Kidney (tissue), 14 donors: ENCODE results near the gene MS4A13. TPM values are rescaled to one million over a fixed set of nuclear protein-coding genes. Genes with fewer than 3 reads are reported as not detected.

ENCODE experiments used
- DNase-seq, 5 donors: peaks; one replicate each; pipeline ENCODE4 v3.0.0-alpha.2; 2013 to 2020
- FAIRE-seq: peaks from 2 replicates; lab custom pipeline; 2012; peaks lifted over from hg19 to GRCh38; lab: Jason Lieb, UNC
- H3K27ac ChIP-seq, 2 donors: one replicate each; pipeline ENCODE4 v1.7.0; 2013; ENCODE audit warnings: low read depth in 2 of 2, low read length in 2 of 2, inconsistent platforms in 1 of 2
- H3K27me3 ChIP-seq: one replicate; pipeline ENCODE4 v1.7.1; 2013; ENCODE audit warnings: low read length, inconsistent platforms; ENCODE audit not compliant: control insufficient read depth, insufficient read depth
- H3K36me3 ChIP-seq, 3 donors: one replicate each; pipeline versions ENCODE4 v1.7.0 to v1.7.1; 2013; ENCODE audit warnings: low read length in 3 of 3, control low read depth in 1 of 3, inconsistent platforms in 1 of 3; ENCODE audit not compliant: insufficient read depth in 3 of 3, control insufficient read depth in 2 of 3
- H3K4me1 ChIP-seq, 3 donors: one replicate each; pipeline versions ENCODE4 v1.7.0 to v1.7.1; 2013; ENCODE audit warnings: low read length in 3 of 3, inconsistent platforms in 1 of 3, low read depth in 1 of 3; ENCODE audit not compliant: control insufficient read depth in 2 of 3, insufficient read depth in 2 of 3
- H3K4me3 ChIP-seq, 3 donors: one replicate each; pipeline versions ENCODE4 v1.7.0 to v1.8.1; 2013; ENCODE audit warnings: low read length in 3 of 3, control low read depth in 1 of 3, inconsistent platforms in 1 of 3
- H3K9ac ChIP-seq, 3 donors: one replicate each; pipeline versions ENCODE4 v1.7.0 to v1.7.1; 2013; ENCODE audit warnings: low read length in 3 of 3, control low read depth in 1 of 3, inconsistent platforms in 1 of 3
- H3K9me3 ChIP-seq, 3 donors: one replicate each; pipeline versions ENCODE4 v1.7.0 to v1.7.1; 2013; ENCODE audit warnings: low read length in 3 of 3, control low read depth in 1 of 3, inconsistent platforms in 1 of 3; ENCODE audit not compliant: control insufficient read depth in 2 of 3, insufficient read depth in 1 of 3
- intact Hi-C: fragments of 100-400 bp; cut with DNase I; formaldehyde crosslinking; loops from one replicate; pipeline ENCODE4 v1.11.1; 2022
- polyA plus RNA-seq: library from polyadenylated mRNA; stranded (reverse); fragments of 350-450 nt; fragmentation: Illumina TruSeq; extraction: RNeasy Lipid Tissue Mini Kit (QIAGEN cat#74804); gene quantifications from one replicate; pipeline ENCODE4 v1.2.3, GENCODE V29; 2014; ENCODE audit warnings: low read depth, low replicate concordance; ENCODE audit not compliant: insufficient read depth
- total RNA-seq: library from RNA; stranded (reverse); fragmentation: NEBNext Ultra II Directional; extraction: Animal tissue kit (Norgen Biotek cat#: 25700); gene quantifications from one replicate; pipeline ENCODE4 v1.2.1, GENCODE V29; 2021
- TF ChIP-seq, protein P1 (sequence below): IDR thresholded peaks from 3 replicates; pipeline ENCODE4 v1.5.1; 2012; ENCODE audit warnings: mild to moderate bottlenecking, moderate library complexity, borderline replicate concordance; ENCODE audit not compliant: insufficient read depth; ENCODE audit errors: extremely low read depth
- donor health status: control.
- donor health status: control.
- donor health status: control.
- donor health status: control.
- donor health status: control.
- donor health status: DM: yes; HTN: yes; CAD: no.
- donor health status: Normal renal cell carcinoma (clear cell type).

MS4A13 gene
- total and polyA plus RNA-seq, 2 donors from 2014 or later = not detected

- FAIRE-seq (no peak), DNase-seq (no peak)
- Histone ChIP-seq H3K4me3 (no peak overlapping the region), H3K4me1 (no peaks in the 10 kb centered on the region), H3K27me3 (no peaks in the 10 kb centered on the region), H3K36me3 (no peaks in the 10 kb centered on the region), H3K27ac (no peak overlapping the region), H3K9me3 (no peaks in the 10 kb centered on the region), H3K9ac (no peak overlapping the region)
- TF ChIP-seq, protein P1, sequence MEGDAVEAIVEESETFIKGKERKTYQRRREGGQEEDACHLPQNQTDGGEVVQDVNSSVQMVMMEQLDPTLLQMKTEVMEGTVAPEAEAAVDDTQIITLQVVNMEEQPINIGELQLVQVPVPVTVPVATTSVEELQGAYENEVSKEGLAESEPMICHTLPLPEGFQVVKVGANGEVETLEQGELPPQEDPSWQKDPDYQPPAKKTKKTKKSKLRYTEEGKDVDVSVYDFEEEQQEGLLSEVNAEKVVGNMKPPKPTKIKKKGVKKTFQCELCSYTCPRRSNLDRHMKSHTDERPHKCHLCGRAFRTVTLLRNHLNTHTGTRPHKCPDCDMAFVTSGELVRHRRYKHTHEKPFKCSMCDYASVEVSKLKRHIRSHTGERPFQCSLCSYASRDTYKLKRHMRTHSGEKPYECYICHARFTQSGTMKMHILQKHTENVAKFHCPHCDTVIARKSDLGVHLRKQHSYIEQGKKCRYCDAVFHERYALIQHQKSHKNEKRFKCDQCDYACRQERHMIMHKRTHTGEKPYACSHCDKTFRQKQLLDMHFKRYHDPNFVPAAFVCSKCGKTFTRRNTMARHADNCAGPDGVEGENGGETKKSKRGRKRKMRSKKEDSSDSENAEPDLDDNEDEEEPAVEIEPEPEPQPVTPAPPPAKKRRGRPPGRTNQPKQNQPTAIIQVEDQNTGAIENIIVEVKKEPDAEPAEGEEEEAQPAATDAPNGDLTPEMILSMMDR = no peak
- intact Hi-C loops = no loop called here
These were observed 3.8 kb upstream of the MS4A13 start for GRCh38 chr11:60511393-60511792.

DNA sequence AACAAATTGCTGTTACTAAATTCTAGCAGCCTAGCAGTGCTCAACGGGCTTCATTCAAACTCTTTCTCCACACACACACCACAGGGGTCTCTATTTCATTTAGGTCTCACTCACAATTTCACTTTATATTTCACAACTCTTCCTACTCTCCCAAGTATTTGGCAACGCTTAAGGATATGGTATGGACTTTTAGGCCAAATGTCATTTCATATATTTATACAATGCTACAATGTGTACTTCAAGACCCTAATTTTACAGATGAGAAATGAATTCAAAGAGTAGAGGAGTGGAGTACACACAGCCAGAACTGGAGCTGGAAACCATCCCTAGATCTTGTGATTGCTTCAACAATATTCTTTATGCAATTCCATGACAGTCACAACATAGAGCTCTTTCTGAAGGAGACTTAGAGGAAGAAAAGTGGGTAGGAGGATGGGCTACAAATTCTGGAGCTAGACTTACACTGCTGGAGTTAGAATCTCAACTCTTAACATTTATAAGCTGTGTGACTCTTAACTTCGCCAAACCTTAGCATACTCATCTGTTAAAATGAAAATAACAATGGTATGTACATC is 2.5 kb upstream of the MS4A13 start:
- TF ChIP-seq, protein P1 = no peak
- no peaks in the 10 kb centered on the region for H3K27me3 ChIP-seq
- H3K9me3 ChIP-seq = no peaks in the 10 kb centered on the region
- no peak for FAIRE-seq
- DNase-seq = no peak
- no peak overlapping the region for H3K9ac ChIP-seq
- intact Hi-C loops = no loop called here
- no peak overlapping the region for H3K27ac ChIP-seq
- H3K36me3 ChIP-seq = no peaks in the 10 kb centered on the region
- H3K4me1 ChIP-seq = no peaks in the 10 kb centered on the region
- no peak overlapping the region for H3K4me3 ChIP-seq

- TF ChIP-seq, protein P1 = no peak
- Histone ChIP-seq H3K4me3 (no peak overlapping the region), H3K27ac (no peak overlapping the region), H3K9ac (no peak overlapping the region), H3K9me3 (no peaks in the 10 kb centered on the region), H3K4me1 (no peaks in the 10 kb centered on the region), H3K36me3 (no peaks in the 10 kb centered on the region), H3K27me3 (no peaks in the 10 kb centered on the region)
- DNase-seq = no peak
- intact Hi-C loops = no loop called here
- FAIRE-seq = no peak
These were observed 1.4 kb upstream of the MS4A13 start for GRCh38 chr11:60513496-60514460.
